Caco-2 (cell line): ENCODE results near the gene LRBA. TPM values are rescaled to one million over a fixed set of nuclear protein-coding genes. Genes with fewer than 3 reads are reported as not detected.

Source experiments
- BruUV-seq: library from RNA; stranded (reverse); fragments of 400-500 nt; replicated peaks from 2 replicates; lab custom pipeline; 2021; lab: Mats Ljungman, UMichigan
- CTCF ChIA-PET: fragments of 300-600 bp; sonication (Branson Sonifier 250); formaldehyde crosslinking; loops from one replicate; lab custom pipeline; 2022; ENCODE audit warnings: antibody characterized with exemption; lab: Charles Lee
- POLR2A ChIA-PET: fragments of 300-600 bp; sonication (Branson Sonifier 250); formaldehyde crosslinking; loops from one replicate; lab custom pipeline; 2022; ENCODE audit warnings: antibody characterized with exemption; lab: Charles Lee
- DNase-seq, 2 experiments: peaks; one replicate each; pipeline versions ENCODE4 v3.0.0 to v3.0.0-alpha.2; 2020 to 2022
- H3K27me3 ChIP-seq: replicated peaks from 2 replicates; pipeline ENCODE4 v1.6.0; 2011; ENCODE audit warnings: low read length; ENCODE audit not compliant: control insufficient read depth, insufficient read depth
- H3K36me3 ChIP-seq: 2 replicates; pipeline ENCODE4 v1.5.1; 2011; ENCODE audit warnings: low read length; ENCODE audit not compliant: control insufficient read depth, insufficient read depth
- H3K4me1 ChIP-seq: fragments of 250-450 bp; sonication (Bioruptor Pico); 2 replicates; pipeline ENCODE4 v1.5.1; 2020; ENCODE audit warnings: mild to moderate bottlenecking
- H3K4me3 ChIP-seq: 2 replicates; pipeline ENCODE4 v1.5.1; 2011; ENCODE audit warnings: low read depth, mild to moderate bottlenecking, control low read depth, low read length
- H3K9me3 ChIP-seq: fragments of 250-450 bp; sonication (Bioruptor Pico); 2 replicates; pipeline ENCODE4 v1.5.1; 2020; ENCODE audit warnings: mild to moderate bottlenecking, moderate library complexity
- H3K27ac Mint-ChIP-seq: one replicate; pipeline ENCODE4 v1.8.0; 2022; ENCODE audit warnings: mixed read lengths; ENCODE audit not compliant: unreplicated experiment
- H3K27me3 Mint-ChIP-seq: one replicate; pipeline ENCODE4 v1.8.0; 2022; ENCODE audit warnings: mixed read lengths; ENCODE audit not compliant: insufficient read depth, unreplicated experiment
- H3K36me3 Mint-ChIP-seq: one replicate; pipeline ENCODE4 v1.8.0; 2022; ENCODE audit warnings: mild to moderate bottlenecking, mixed read lengths; ENCODE audit not compliant: insufficient read depth, unreplicated experiment
- H3K4me1 Mint-ChIP-seq: one replicate; pipeline ENCODE4 v1.8.0; 2022; ENCODE audit warnings: low read depth, mixed read lengths; ENCODE audit not compliant: unreplicated experiment
- H3K4me3 Mint-ChIP-seq: one replicate; pipeline ENCODE4 v1.8.0; 2022; ENCODE audit warnings: mild to moderate bottlenecking, moderate library complexity, mixed read lengths; ENCODE audit not compliant: unreplicated experiment
- H3K9me3 Mint-ChIP-seq: one replicate; pipeline ENCODE4 v1.8.0; 2022; ENCODE audit warnings: mixed read lengths; ENCODE audit not compliant: unreplicated experiment
- CTCF ChIP-seq, 2 experiments: fragments of 200-600 bp in 1 of 2; IDR thresholded peaks; 1 replicate in 1 of 2; 2 replicates in 1 of 2; pipeline versions ENCODE4 v1.5.1 to v1.8.0; 2011 to 2022; ENCODE audit warnings: antibody characterized with exemption in 1 of 2, control low read depth in 1 of 2, inconsistent platforms in 1 of 2, low read depth in 1 of 2, low read length in 1 of 2, mild to moderate bottlenecking in 1 of 2, moderate library complexity in 1 of 2; ENCODE audit not compliant: insufficient read depth in 1 of 2, severe bottlenecking in 1 of 2, unreplicated experiment in 1 of 2
- intact Hi-C: fragments of 100-400 bp; cut with micrococcal nuclease; formaldehyde crosslinking; loops from one replicate; pipeline ENCODE4 v1.10.0; 2022; ENCODE audit not compliant: unreplicated experiment
- total RNA-seq: library from RNA; stranded (reverse); gene quantifications from 2 replicates; pipeline ENCODE4 v1.2.3, GENCODE V29; 2022

LRBA gene
- total RNA-seq, 1 experiment from 2014 or later = 53.2 TPM

- intact Hi-C loops = no loop called here
- Histone ChIP-seq H3K4me3 (no peak overlapping the region), H3K36me3 (peaks cover 3% of the 10 kb centered on the region; the same call in 1 of the 2 replicates), H3K4me1 (no peaks in the 10 kb centered on the region), H3K9me3 (no peaks in the 10 kb centered on the region), H3K27me3 (no peaks in the 10 kb centered on the region)
- peaks cover 24% of the 10 kb centered on the region for H3K36me3 Mint-ChIP-seq
- no TSS peak for BruUV-seq
- H3K27ac Mint-ChIP-seq = no peak overlapping the region
- ChIA-PET POLR2A (no interaction called here), CTCF (no interaction called here)
- TF ChIP-seq CTCF (IDR thresholded peaks at IDR 0.05; ENCODE audit: insufficient read depth in 1 of 2, low read depth in 1 of 2, low read length in 1 of 2, severe bottlenecking in 1 of 2, unreplicated experiment in 1 of 2) = no peak
- peaks cover 10% of the 10 kb centered on the region for H3K9me3 Mint-ChIP-seq
- H3K4me1 Mint-ChIP-seq = no peaks in the 10 kb centered on the region
- H3K27me3 Mint-ChIP-seq = no peaks in the 10 kb centered on the region
- DNase-seq = no peak
- H3K4me3 Mint-ChIP-seq = no peak overlapping the region
Observed at GRCh38 chr4:150581056-150581605, 434.0 kb downstream of the LRBA start.

- H3K36me3 Mint-ChIP-seq = peaks cover 19% of the 10 kb centered on the region
- Histone ChIP-seq H3K27me3 (no peaks in the 10 kb centered on the region), H3K4me3 (no peak overlapping the region), H3K9me3 (no peaks in the 10 kb centered on the region), H3K36me3 (peaks cover 3% of the 10 kb centered on the region; the same call in 1 of the 2 replicates), H3K4me1 (no peaks in the 10 kb centered on the region)
- ChIA-PET CTCF (no interaction called here), POLR2A (no interaction called here)
- no peak overlapping the region for H3K4me3 Mint-ChIP-seq
- no TSS peak for BruUV-seq
- intact Hi-C loops = no loop called here
- no peak overlapping the region for H3K27ac Mint-ChIP-seq
- no peak for DNase-seq
- no peak for TF ChIP-seq CTCF (IDR thresholded peaks at IDR 0.05; ENCODE audit: insufficient read depth in 1 of 2, low read depth in 1 of 2, low read length in 1 of 2, severe bottlenecking in 1 of 2, unreplicated experiment in 1 of 2)
- H3K9me3 Mint-ChIP-seq = peaks cover 10% of the 10 kb centered on the region
- H3K27me3 Mint-ChIP-seq = no peaks in the 10 kb centered on the region
- peaks cover 1% of the 10 kb centered on the region for H3K4me1 Mint-ChIP-seq
Observed at GRCh38 chr4:150580306-150580705, 434.8 kb downstream of the LRBA start.

GRCh38 chr4:150579551-150580234, 435.4 kb downstream of the LRBA start:
- ChIA-PET CTCF (no interaction called here), POLR2A (no interaction called here)
- Mint-ChIP-seq H3K9me3 (peaks cover 10% of the 10 kb centered on the region), H3K27me3 (no peaks in the 10 kb centered on the region), H3K4me1 (peaks cover 7% of the 10 kb centered on the region), H3K4me3 (no peak overlapping the region), H3K36me3 (peaks cover 18% of the 10 kb centered on the region), H3K27ac (no peak overlapping the region)
- peaks cover 3% of the 10 kb centered on the region; the same call in 1 of the 2 replicates for H3K36me3 ChIP-seq
- BruUV-seq = no TSS peak
- intact Hi-C loops = no loop called here
- no peak for TF ChIP-seq CTCF (IDR thresholded peaks at IDR 0.05; ENCODE audit: insufficient read depth in 1 of 2, low read depth in 1 of 2, low read length in 1 of 2, severe bottlenecking in 1 of 2, unreplicated experiment in 1 of 2)
- no peaks in the 10 kb centered on the region for H3K9me3 ChIP-seq
- H3K27me3 ChIP-seq = no peaks in the 10 kb centered on the region
- H3K4me1 ChIP-seq = no peaks in the 10 kb centered on the region
- H3K4me3 ChIP-seq = no peak overlapping the region
- no peak for DNase-seq
